Mesenchymal stem cell (in vitro differentiated cells and primary cell): ENCODE measurements around the gene TCF4.

Source experiments
- DNase-seq: peaks from one replicate; pipeline ENCODE4 v3.0.0-alpha.2; 2013
- H2AFZ ChIP-seq: one replicate; pipeline ENCODE4 v1.6.1; 2013; ENCODE audit warnings: low read depth, mild to moderate bottlenecking, control low read depth, inconsistent platforms, low read length, moderate library complexity
- H2AK5ac ChIP-seq: 2 replicates; pipeline ENCODE4 v1.6.1; 2013; ENCODE audit warnings: low read length, moderate library complexity, mild to moderate bottlenecking, inconsistent platforms; ENCODE audit not compliant: severe bottlenecking
- H2BK120ac ChIP-seq: one replicate; pipeline ENCODE4 v1.6.1; 2013; ENCODE audit warnings: low read depth, mild to moderate bottlenecking, inconsistent platforms, low read length, moderate library complexity
- H2BK12ac ChIP-seq, 2 experiments: one replicate each; pipeline ENCODE4 v1.6.1; 2013; ENCODE audit warnings: inconsistent platforms in 2 of 2, low read length in 2 of 2, mild to moderate bottlenecking in 2 of 2, moderate library complexity in 2 of 2, control low read depth in 1 of 2
- H2BK15ac ChIP-seq: one replicate; pipeline ENCODE4 v1.6.1; 2013; ENCODE audit warnings: mild to moderate bottlenecking, low read depth, inconsistent platforms; ENCODE audit not compliant: poor library complexity, severe bottlenecking
- H2BK5ac ChIP-seq: 2 replicates; pipeline ENCODE4 v1.6.1; 2013; ENCODE audit warnings: low read depth, mild to moderate bottlenecking, low read length, control low read depth, inconsistent platforms; ENCODE audit not compliant: poor library complexity, severe bottlenecking
- H3K14ac ChIP-seq, 2 experiments: one replicate each; pipeline ENCODE4 v1.6.1; 2013; ENCODE audit warnings: inconsistent platforms in 2 of 2, low read length in 2 of 2, control low read depth in 1 of 2, mild to moderate bottlenecking in 1 of 2, moderate library complexity in 1 of 2
- H3K18ac ChIP-seq, 2 experiments: one replicate each; pipeline ENCODE4 v1.6.1; 2013; ENCODE audit warnings: inconsistent platforms in 2 of 2, low read length in 2 of 2, control low read depth in 1 of 2, low read depth in 1 of 2, mild to moderate bottlenecking in 1 of 2
- H3K23ac ChIP-seq, 2 experiments: one replicate each; pipeline ENCODE4 v1.6.1; 2013; ENCODE audit warnings: inconsistent platforms in 2 of 2, low read length in 2 of 2, mild to moderate bottlenecking in 2 of 2, moderate library complexity in 2 of 2, control low read depth in 1 of 2
- H3K27ac ChIP-seq: 2 replicates; pipeline ENCODE4 v1.5.1; 2013; ENCODE audit warnings: mild to moderate bottlenecking, moderate library complexity, low read length, control low read depth, inconsistent platforms; ENCODE audit not compliant: poor library complexity, severe bottlenecking
- H3K27me3 ChIP-seq, 2 experiments: 2 replicates each; pipeline versions ENCODE4 v1.6.1 to v1.7.0; 2013; ENCODE audit warnings: low read length in 2 of 2, mild to moderate bottlenecking in 2 of 2, moderate library complexity in 2 of 2, control low read depth in 1 of 2, inconsistent platforms in 1 of 2; ENCODE audit not compliant: control insufficient read depth in 1 of 2, insufficient read depth in 1 of 2
- H3K36me3 ChIP-seq, 2 experiments: 2 replicates each; pipeline versions ENCODE4 v1.6.1 to v1.7.0; 2013; ENCODE audit warnings: low read length in 2 of 2, control low read depth in 1 of 2, inconsistent platforms in 1 of 2, low read depth in 1 of 2, mild to moderate bottlenecking in 1 of 2; ENCODE audit not compliant: insufficient read depth in 2 of 2, control insufficient read depth in 1 of 2
- H3K4ac ChIP-seq, 2 experiments: one replicate each; pipeline ENCODE4 v1.6.1; 2013; ENCODE audit warnings: inconsistent platforms in 2 of 2, low read length in 2 of 2, mild to moderate bottlenecking in 2 of 2, moderate library complexity in 2 of 2, control low read depth in 1 of 2, low read depth in 1 of 2
- H3K4me1 ChIP-seq: 2 replicates; pipeline ENCODE4 v1.6.1; 2013; ENCODE audit warnings: low read depth, low read length, control low read depth; ENCODE audit not compliant: control insufficient read depth, insufficient read depth
- H3K4me2 ChIP-seq: 2 replicates; pipeline ENCODE4 v1.6.1; 2013; ENCODE audit warnings: low read length, mild to moderate bottlenecking, inconsistent platforms; ENCODE audit not compliant: poor library complexity, severe bottlenecking
- H3K4me3 ChIP-seq, 2 experiments: 2 replicates each; pipeline versions ENCODE4 v1.5.1 to v1.7.0; 2013; ENCODE audit warnings: low read length in 2 of 2, mild to moderate bottlenecking in 2 of 2, control low read depth in 1 of 2, low read depth in 1 of 2; ENCODE audit not compliant: insufficient read depth in 1 of 2
- H3K79me1 ChIP-seq: replicated peaks from 2 replicates; pipeline ENCODE4 v1.6.1; 2013; ENCODE audit warnings: mild to moderate bottlenecking, control low read depth, low read length, inconsistent platforms; ENCODE audit not compliant: poor library complexity, severe bottlenecking
- H3K9ac ChIP-seq: 2 replicates; pipeline ENCODE4 v1.7.0; 2013; ENCODE audit warnings: mild to moderate bottlenecking, low read length, moderate library complexity
- H3K9me3 ChIP-seq: 2 replicates; pipeline ENCODE4 v1.7.0; 2013; ENCODE audit warnings: mild to moderate bottlenecking, low read length; ENCODE audit not compliant: control insufficient read depth
- H4K8ac ChIP-seq: one replicate; pipeline ENCODE4 v1.6.1; 2013; ENCODE audit warnings: inconsistent platforms, mild to moderate bottlenecking, low read length, moderate library complexity
- H4K91ac ChIP-seq: one replicate; pipeline ENCODE4 v1.6.1; 2013; ENCODE audit warnings: mild to moderate bottlenecking, low read length, inconsistent platforms
- WGBS: methylation state at CpG from one replicate; pipeline ENCODE4 v1.1.7; 2013; ENCODE audit warnings: mixed read lengths; 5-methylcytosine and 5-hydroxymethylcytosine counted together

Gene TCF4

GRCh38 chr18:55576001-55576400 lies 12.0 kb downstream of the TCF4 start:
- Histone ChIP-seq H4K8ac (no peak overlapping the region), H3K36me3 (peaks cover 0 to 57% of the 10 kb centered on the region in 2 experiments), H2AFZ (no peak overlapping the region), H3K27ac (no peak overlapping the region), H3K4me1 (no peaks in the 10 kb centered on the region), H4K91ac (no peak overlapping the region), H3K4ac (no peak overlapping the region), H2AK5ac (no peak overlapping the region), H3K79me1 (peaks cover 14% of the 10 kb centered on the region), H2BK15ac (no peak overlapping the region), H3K18ac (no peak overlapping the region), H2BK5ac (no peak overlapping the region), H3K14ac (no peak overlapping the region), H3K4me2 (no peak overlapping the region), H2BK120ac (no peak overlapping the region), H3K4me3 (no peak overlapping the region), H3K27me3 (no peaks in the 10 kb centered on the region), H3K9ac (no peak overlapping the region), H2BK12ac (no peak overlapping the region), H3K9me3 (no peaks in the 10 kb centered on the region), H3K23ac (no peak overlapping the region)
- WGBS = 99% methylated on average over 2 of the region's 3 CpGs
- no peak for DNase-seq

DNA sequence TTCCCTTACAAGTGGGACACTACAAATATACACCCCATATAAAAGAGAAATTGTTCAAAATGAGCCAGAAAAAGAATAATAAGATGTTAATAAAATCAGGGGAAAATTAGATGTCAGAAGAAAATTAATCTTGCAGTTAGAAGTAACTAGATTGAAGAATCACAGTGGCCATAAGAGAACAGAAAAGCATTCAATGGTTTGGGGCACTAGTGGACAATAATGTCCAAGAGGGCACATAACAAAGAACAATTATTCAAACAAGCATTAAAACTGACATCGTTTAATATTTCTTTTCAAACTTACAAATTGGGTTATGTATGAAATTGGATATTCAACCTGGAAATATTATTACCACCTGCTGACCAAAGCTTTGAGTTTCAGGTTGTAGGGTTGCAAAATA lies 12.9 kb downstream of the TCF4 start:
- Histone ChIP-seq H3K79me1 (peaks cover 14% of the 10 kb centered on the region), H2AK5ac (no peak overlapping the region), H2AFZ (no peak overlapping the region), H3K4me1 (no peaks in the 10 kb centered on the region), H3K18ac (no peak overlapping the region), H2BK5ac (no peak overlapping the region), H3K36me3 (peaks cover 0 to 56% of the 10 kb centered on the region in 2 experiments), H3K27ac (no peak overlapping the region), H4K8ac (no peak overlapping the region), H3K27me3 (no peaks in the 10 kb centered on the region), H3K14ac (no peak overlapping the region), H3K4me3 (no peak overlapping the region), H2BK12ac (no peak overlapping the region), H3K4me2 (no peak overlapping the region), H3K23ac (no peak overlapping the region), H4K91ac (no peak overlapping the region), H3K9ac (no peak overlapping the region), H2BK120ac (no peak overlapping the region), H2BK15ac (no peak overlapping the region), H3K9me3 (no peaks in the 10 kb centered on the region), H3K4ac (no peak overlapping the region)
- no peak for DNase-seq
- no CpG with 5 or more reads among the region's 1 CpG for WGBS

DNA sequence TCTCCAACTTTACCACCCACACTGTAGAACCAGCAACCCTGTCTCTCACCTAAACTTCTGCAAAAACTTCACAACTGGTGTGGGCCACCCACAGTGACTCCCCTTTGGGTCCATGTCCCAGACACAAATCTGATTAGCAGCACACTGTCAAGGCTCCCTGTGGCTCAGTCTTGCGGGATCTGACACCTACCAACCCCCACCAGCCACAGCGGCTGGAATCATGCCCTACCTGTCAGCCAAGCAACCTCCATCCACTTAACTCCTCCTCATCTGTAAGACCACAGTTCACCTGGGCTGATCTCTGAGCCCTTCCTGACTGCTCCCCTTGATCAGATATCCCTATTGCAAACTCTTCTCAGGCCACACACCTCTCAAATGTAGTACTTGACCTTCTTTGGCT lies 14.6 kb downstream of the TCF4 start:
- Histone ChIP-seq H4K8ac (no peak overlapping the region), H3K79me1 (peaks cover 15% of the 10 kb centered on the region), H2AFZ (no peak overlapping the region), H4K91ac (no peak overlapping the region), H3K4ac (no peak overlapping the region), H3K18ac (no peak overlapping the region), H3K4me2 (no peak overlapping the region), H3K23ac (no peak overlapping the region), H3K9me3 (no peaks in the 10 kb centered on the region), H2BK120ac (no peak overlapping the region), H2BK12ac (no peak overlapping the region), H3K4me3 (no peak overlapping the region), H2BK15ac (no peak overlapping the region), H3K27ac (no peak overlapping the region), H3K36me3 (peaks cover 0 to 57% of the 10 kb centered on the region in 2 experiments), H3K14ac (no peak overlapping the region), H3K4me1 (no peaks in the 10 kb centered on the region), H3K9ac (no peak overlapping the region), H2BK5ac (no peak overlapping the region), H2AK5ac (no peak overlapping the region), H3K27me3 (no peaks in the 10 kb centered on the region)
- WGBS = 74% methylated on average over 2 of the region's 2 CpGs
- no peak for DNase-seq

- H3K79me1 ChIP-seq = peaks cover 12% of the 10 kb centered on the region
- no peak overlapping the region for H3K4ac ChIP-seq
- no peak overlapping the region for H3K4me2 ChIP-seq
- H4K8ac ChIP-seq = no peak overlapping the region
- H2BK120ac ChIP-seq = no peak overlapping the region
- H3K9me3 ChIP-seq = peaks cover 12% of the 10 kb centered on the region
- H4K91ac ChIP-seq = no peak overlapping the region
- no peaks in the 10 kb centered on the region for H3K4me1 ChIP-seq
- no peak overlapping the region for H2AK5ac ChIP-seq
- no peak overlapping the region for H3K4me3 ChIP-seq
- no peak overlapping the region for H3K23ac ChIP-seq
- H3K14ac ChIP-seq = no peak overlapping the region
- no peak overlapping the region for H3K9ac ChIP-seq
- H3K27me3 ChIP-seq = no peaks in the 10 kb centered on the region
- H2BK12ac ChIP-seq = no peak overlapping the region
- peaks cover 0 to 62% of the 10 kb centered on the region in 2 experiments for H3K36me3 ChIP-seq
- H3K27ac ChIP-seq = no peak overlapping the region
- no peak overlapping the region for H3K18ac ChIP-seq
- no peak overlapping the region for H2BK15ac ChIP-seq
- no peak overlapping the region for H2BK5ac ChIP-seq
- DNase-seq = no peak
- no peak overlapping the region for H2AFZ ChIP-seq
Observed at GRCh38 chr18:55570966-55571365, 17.0 kb downstream of the TCF4 start.
